WTC11 (cell line): ENCODE results near the gene CTNND2. TPM values are rescaled to one million over a fixed set of nuclear protein-coding genes. Genes with fewer than 3 reads are reported as not detected.

Experiments
- ATAC-seq: fragments of 200-7000 bp; cut with Tn5 transposase; 2 replicates; pipeline ENCODE4 v1.10.0; 2021; ENCODE audit warnings: mild to moderate bottlenecking, moderate library complexity
- CTCF ChIA-PET: fragments of 300-600 bp; sonication (Branson Sonifier 250); formaldehyde crosslinking; loops from one replicate; lab custom pipeline; 2021; ENCODE audit warnings: antibody characterized with exemption; lab: Charles Lee
- POLR2A ChIA-PET: fragments of 350-600 bp; sonication (Branson Sonifier 250); formaldehyde crosslinking; loops from one replicate; lab custom pipeline; 2021; ENCODE audit warnings: antibody characterized with exemption; lab: Charles Lee
- DNase-seq: peaks from one replicate; pipeline ENCODE4 v3.0.0; 2021; ENCODE audit warnings: low spot score
- H3K27ac Mint-ChIP-seq: 2 replicates; pipeline ENCODE4 v1.8.0; 2021; ENCODE audit warnings: mixed read lengths
- H3K27me3 Mint-ChIP-seq: 2 replicates; pipeline ENCODE4 v1.8.0; 2021; ENCODE audit warnings: low read depth, mild to moderate bottlenecking, moderate library complexity, mixed read lengths
- H3K36me3 Mint-ChIP-seq: 2 replicates; pipeline ENCODE4 v1.8.0; 2021; ENCODE audit warnings: mixed read lengths
- H3K4me1 Mint-ChIP-seq: 2 replicates; pipeline ENCODE4 v1.8.0; 2022; ENCODE audit warnings: mixed read lengths
- H3K4me3 Mint-ChIP-seq: 2 replicates; pipeline ENCODE4 v1.8.0; 2021; ENCODE audit warnings: mild to moderate bottlenecking, moderate library complexity, mixed read lengths
- H3K9me3 Mint-ChIP-seq: 2 replicates; pipeline ENCODE4 v1.8.0; 2021; ENCODE audit warnings: mixed read lengths
- AFF4 ChIP-seq: sonication (generic); formaldehyde crosslinking; IDR thresholded peaks from 2 replicates; pipeline ENCODE4 v1.8.1; 2023; ENCODE audit warnings: mild to moderate bottlenecking, missing genetic modification reagents, borderline replicate concordance
- ARID4B ChIP-seq: sonication (generic); formaldehyde crosslinking; IDR thresholded peaks from 2 replicates; pipeline ENCODE4 v1.8.0; 2023; ENCODE audit warnings: missing genetic modification reagents, mild to moderate bottlenecking, borderline replicate concordance
- ATF1 ChIP-seq: sonication (generic); formaldehyde crosslinking; IDR thresholded peaks from 2 replicates; pipeline ENCODE4 v1.8.1; 2023; ENCODE audit warnings: mild to moderate bottlenecking, moderate library complexity, missing genetic modification reagents
- ATF3 ChIP-seq: sonication (generic); formaldehyde crosslinking; conservative IDR thresholded peaks from 2 replicates; pipeline ENCODE4 v1.8.1; 2022; ENCODE audit warnings: mild to moderate bottlenecking, missing genetic modification reagents
- CTCF ChIP-seq: fragments of 200-600 bp; IDR thresholded peaks from 2 replicates; pipeline ENCODE4 v1.8.0; 2022; ENCODE audit warnings: antibody characterized with exemption
- E2F5 ChIP-seq: sonication (generic); formaldehyde crosslinking; IDR thresholded peaks from 2 replicates; pipeline ENCODE4 v1.8.1; 2022; ENCODE audit warnings: mild to moderate bottlenecking, moderate library complexity, missing genetic modification reagents
- EMX1 ChIP-seq: fragments of 250-450 bp; sonication (Bioruptor Pico); IDR thresholded peaks from 2 replicates; pipeline ENCODE4 v1.8.0; 2021; ENCODE audit warnings: mild to moderate bottlenecking
- ERG ChIP-seq: fragments of 250-450 bp; sonication (Bioruptor Pico); IDR thresholded peaks from 2 replicates; pipeline ENCODE4 v1.8.0; 2021; ENCODE audit warnings: mild to moderate bottlenecking
- GTF2I ChIP-seq: fragments of 250-450 bp; sonication (Bioruptor Pico); conservative IDR thresholded peaks from 2 replicates; pipeline ENCODE4 v1.4.0; 2021; ENCODE audit warnings: mild to moderate bottlenecking
- IRF1 ChIP-seq: sonication (generic); formaldehyde crosslinking; IDR thresholded peaks from 2 replicates; pipeline ENCODE4 v1.8.0; 2023; ENCODE audit warnings: missing genetic modification reagents
- JAZF1 ChIP-seq: fragments of 250-450 bp; sonication (Bioruptor Pico); IDR thresholded peaks from 2 replicates; pipeline ENCODE4 v1.9.0; 2021; ENCODE audit warnings: moderate library complexity, mild to moderate bottlenecking, inconsistent platforms
- JUN ChIP-seq: sonication (generic); formaldehyde crosslinking; IDR thresholded peaks from 2 replicates; pipeline ENCODE4 v1.8.0; 2023; ENCODE audit warnings: mild to moderate bottlenecking, missing genetic modification reagents
- KAT7 ChIP-seq: sonication (generic); formaldehyde crosslinking; IDR thresholded peaks from 2 replicates; pipeline ENCODE4 v1.8.1; 2023; ENCODE audit warnings: missing genetic modification reagents, mild to moderate bottlenecking, borderline replicate concordance
- NFATC4 ChIP-seq: fragments of 250-450 bp; sonication (Bioruptor Pico); IDR thresholded peaks from 2 replicates; pipeline ENCODE4 v1.9.0; 2021; ENCODE audit warnings: mild to moderate bottlenecking
- OVOL2 ChIP-seq: fragments of 250-450 bp; sonication (Bioruptor Pico); IDR thresholded peaks from 2 replicates; pipeline ENCODE4 v1.9.0; 2021; ENCODE audit warnings: mild to moderate bottlenecking, borderline replicate concordance
- RORB ChIP-seq: fragments of 250-450 bp; sonication (Bioruptor Pico); IDR thresholded peaks from 2 replicates; pipeline ENCODE4 v1.9.0; 2021; ENCODE audit warnings: mild to moderate bottlenecking
- SP1 ChIP-seq: sonication (generic); formaldehyde crosslinking; conservative IDR thresholded peaks from 2 replicates; pipeline ENCODE4 v1.8.1; 2022; ENCODE audit warnings: missing genetic modification reagents
- ZMAT4 ChIP-seq: fragments of 250-450 bp; sonication (Bioruptor Pico); IDR thresholded peaks from 2 replicates; pipeline ENCODE4 v1.9.0; 2021; ENCODE audit warnings: mild to moderate bottlenecking
- ZNF532 ChIP-seq: fragments of 250-450 bp; sonication (Bioruptor Pico); IDR thresholded peaks from 2 replicates; pipeline ENCODE4 v1.9.0; 2021; ENCODE audit warnings: mild to moderate bottlenecking, borderline replicate concordance
- total RNA-seq: library from RNA; stranded (reverse); gene quantifications from 3 replicates; pipeline ENCODE4 v1.2.3, GENCODE V29; 2021

The CTNND2 gene
- total RNA-seq, 1 experiment from 2014 or later: 11.9 TPM

GRCh38 chr5:11377896-11378295 is 526.4 kb downstream of the CTNND2 start (continued):
- TF ChIP-seq AFF4 (CRISPR knock-in tag) (no peak), IRF1 (CRISPR knock-in tag) (no peak), GTF2I (CRISPR knock-in tag) (no peak), EMX1 (CRISPR knock-in tag) (no peak), ARID4B (CRISPR knock-in tag) (no peak), E2F5 (CRISPR knock-in tag) (no peak), RORB (CRISPR knock-in tag) (no peak), ERG (no peak), ZMAT4 (CRISPR knock-in tag) (no peak), CTCF (no peak), SP1 (CRISPR knock-in tag) (no peak), ATF1 (CRISPR knock-in tag) (no peak)

- H3K9me3 Mint-ChIP-seq: no peaks in the 10 kb centered on the region
- ChIA-PET CTCF (no interaction called here), POLR2A (interaction anchor here (1.6 kb wide), 1 partner anchor 14 kb away, joined by 4 read pairs; no protein-coding TSS in a partner anchor)
- no peak for DNase-seq
- H3K4me3 Mint-ChIP-seq: no peak overlapping the region
- H3K36me3 Mint-ChIP-seq: no peaks in the 10 kb centered on the region
- no peak for ATAC-seq
- H3K27me3 Mint-ChIP-seq: no peaks in the 10 kb centered on the region
- H3K27ac Mint-ChIP-seq: no peak overlapping the region
- H3K4me1 Mint-ChIP-seq: peaks cover 35% of the 10 kb centered on the region
- TF ChIP-seq NFATC4 (CRISPR knock-in tag) (no peak), OVOL2 (CRISPR knock-in tag) (no peak), ATF3 (no peak), KAT7 (CRISPR knock-in tag) (no peak), ZNF532 (CRISPR knock-in tag) (no peak), JUN (no peak), JAZF1 (no peak)
Measured at GRCh38 chr5:11372191-11372590, 532.1 kb downstream of the CTNND2 start.
